ENCODE data around the gene STOML3. TPM values are rescaled to one million over a fixed set of nuclear protein-coding genes. Genes with fewer than 3 reads are reported as not detected.

STOML3 gene
- total RNA-seq (2021; fragmentation: NEBNext Ultra II Directional; extraction: Animal tissue kit (Norgen Biotek cat#: 25700)) = not detected in 2 replicates
- polyA plus RNA-seq (2011; rRNA removed) = 0.06 TPM in 1 of 2 replicates, not detected in the other
- polyA plus RNA-seq (2011; cell fraction: cytosol; rRNA removed) = 0.04 TPM
- not detected for polyA plus RNA-seq (2011; cell fraction: nucleus; rRNA removed)
- 0.11 TPM in 1 of 4 replicates, not detected in the others for polyA plus RNA-seq (2012, experiment 1 of 2)
- not detected for polyA plus RNA-seq (2012, experiment 2 of 2)
- 0.04 TPM for polyA plus RNA-seq (2013, experiment 1 of 2)
- 0.04 TPM for polyA plus RNA-seq (2013, experiment 2 of 2)
- polyA minus RNA-seq (2011; rRNA and poly(A)+ RNA removed) = not detected in 2 replicates
- polyA minus RNA-seq (2011; cell fraction: cytosol; rRNA and poly(A)+ RNA removed) = not detected
- polyA minus RNA-seq (2011; cell fraction: nucleus; rRNA and poly(A)+ RNA removed) = not detected
- long read RNA-seq, experiment 1 = 0 reads
- long read RNA-seq, experiment 2 = 0 reads

DNA sequence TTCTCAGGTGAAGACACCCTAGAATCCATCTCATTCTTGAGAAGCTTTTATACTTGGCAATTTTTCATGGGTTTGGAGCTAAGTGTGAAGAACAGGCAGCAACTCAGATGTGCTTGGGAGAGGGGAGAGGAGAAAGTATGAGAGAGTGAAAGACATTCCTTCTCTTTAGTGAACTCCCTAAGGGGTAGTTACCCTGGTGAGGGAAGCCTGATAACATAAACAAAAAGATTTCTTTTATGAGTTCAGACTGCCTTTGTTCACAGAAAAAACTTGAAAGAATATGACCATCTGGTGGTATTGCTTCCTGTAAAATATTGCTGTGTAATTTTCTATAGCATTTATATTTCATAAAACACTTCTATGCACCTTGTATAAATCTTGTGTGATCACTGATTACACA lies at the start of gene STOML3:
TSS of gene STOML3 (minus strand) at position 139 of the 400 bp plus-strand sequence. CDS start at position 29, 110 bp downstream.
- Histone ChIP-seq H2BK12ac (ENCODE audit: low read depth, low read length) (no peak within 1 kb of the TSS; the same call in 1 of the 2 replicates), H3K9me3 (ENCODE audit: insufficient read depth in 2 of 2, low read depth in 1 of 2, low read length in 1 of 2) (no peaks in the 10 kb centered on the region), H3K14ac (ENCODE audit: insufficient read length) (no peak within 1 kb of the TSS), H3K9ac (replicated peaks in 1 of 4; ENCODE audit: extremely low read depth in 1 of 4, low read depth in 3 of 4, low read length in 3 of 4) (no peak within 1 kb of the TSS), H2BK20ac (ENCODE audit: low read length) (no peak within 1 kb of the TSS), H3K36me3 (ENCODE audit: control insufficient read depth in 2 of 4, insufficient read depth in 4 of 4, low read length in 3 of 4) (no peaks in the 10 kb centered on the region), H3K56ac (replicated peaks; ENCODE audit: insufficient read length, low read depth, low read length) (peak within 1 kb of the TSS; percentile 77), H2AK5ac (ENCODE audit: low read depth, low read length) (no peak within 1 kb of the TSS), H3K79me2 (ENCODE audit: control insufficient read depth in 1 of 2, insufficient read depth in 2 of 2, low read length in 2 of 2) (no peaks in the 10 kb centered on the region), H3K79me1 (ENCODE audit: low read depth, low read length) (no peaks in the 10 kb centered on the region), H3K4me3 (ENCODE audit: extremely low read depth in 1 of 4, insufficient read depth in 2 of 4, low read depth in 3 of 4, low read length in 4 of 4) (no peak within 1 kb of the TSS), H3K4me1 (replicated peaks in 1 of 4; ENCODE audit: control insufficient read depth in 3 of 4, insufficient read depth in 4 of 4, low read length in 3 of 4) (peaks cover 0 to 7% (median 0%) of the 10 kb centered on the region in 4 experiments; a peak in 1 of 7 replicates), H4K91ac (replicated peaks; ENCODE audit: insufficient read length, low read length) (no peak within 1 kb of the TSS), H2AFZ (ENCODE audit: low read length) (no peak within 1 kb of the TSS), H3K23me2 (ENCODE audit: low read depth, low read length) (no peaks in the 10 kb centered on the region; the same call in 1 of the 2 replicates), H2BK120ac (replicated peaks; ENCODE audit: low read depth, low read length) (no peak within 1 kb of the TSS), H4K5ac (ENCODE audit: insufficient read length, low read depth, low read length) (no peak within 1 kb of the TSS), H2BK5ac (ENCODE audit: low read depth, low read length) (no peak within 1 kb of the TSS), H4K20me1 (replicated peaks in 1 of 2; ENCODE audit: control insufficient read depth in 1 of 2, insufficient read depth in 2 of 2, low read length in 2 of 2) (no peaks in the 10 kb centered on the region), H3K18ac (ENCODE audit: extremely low read depth, low read length) (no peak within 1 kb of the TSS), H3K27me3 (replicated peaks in 1 of 4; ENCODE audit: control insufficient read depth in 3 of 4, extremely low read depth in 1 of 4, insufficient read depth in 3 of 4, low read length in 3 of 4) (no peaks in the 10 kb centered on the region), H3K23ac (ENCODE audit: insufficient read length) (no peak within 1 kb of the TSS), H3K4ac (replicated peaks; ENCODE audit: insufficient read length, low read depth, low read length) (no peak within 1 kb of the TSS), H4K8ac (ENCODE audit: extremely low read depth, insufficient read depth, low read length) (no peak within 1 kb of the TSS), H3K4me2 (ENCODE audit: insufficient read depth in 1 of 2, low read depth in 2 of 2, low read length in 2 of 2) (no peak within 1 kb of the TSS), H3K27ac (ENCODE audit: low read depth, low read length) (no peak within 1 kb of the TSS), H2BK15ac (ENCODE audit: low read length) (no peak within 1 kb of the TSS)
- DNase-seq (ENCODE audit: low read depth in 1 of 2, low spot score in 2 of 2) = no peak
- POLR2A ChIA-PET (ENCODE audit: partially characterized antibody) = interaction anchor here (0.7 kb wide), 1 partner anchor 47 kb away, joined by 3 read pairs; the partner anchor contains the start of genes NHLRC3 and PROSER1
- CTCF ChIA-PET (ENCODE audit: partially characterized antibody) = interaction anchor here (0.8 to 1.7 kb wide), 4 partner anchors 8 to 76 kb away, joined by 3 to 6 read pairs (median 4); no protein-coding TSS in a partner anchor
- TF ChIP-seq JUND (IDR thresholded peaks at IDR 0.05; ENCODE audit: low read length) = no peak
- FAIRE-seq = no peak
